Lung microvascular endothelial cell (primary cell): Measurements from ENCODE around the gene ANKRA2. TPM values are rescaled to one million over a fixed set of nuclear protein-coding genes. Genes with fewer than 3 reads are reported as not detected.
A peak's percentile ranks its signal among the peaks of the same experiment; 100 is the strongest.

ENCODE experiments used
- DNase-seq, 2 donors: peaks; one replicate each; pipeline versions ENCODE4 v3.0.0 to v3.0.0-alpha.2; 2010; ENCODE audit warnings: low read depth in 2 of 2
- total RNA-seq: library from RNA; depleted of rRNA; stranded (reverse); fragments of >200 nt; gene quantifications from 2 replicates; pipeline ENCODE4 v1.2.1, GENCODE V29; 2014

The ANKRA2 gene, protein sequence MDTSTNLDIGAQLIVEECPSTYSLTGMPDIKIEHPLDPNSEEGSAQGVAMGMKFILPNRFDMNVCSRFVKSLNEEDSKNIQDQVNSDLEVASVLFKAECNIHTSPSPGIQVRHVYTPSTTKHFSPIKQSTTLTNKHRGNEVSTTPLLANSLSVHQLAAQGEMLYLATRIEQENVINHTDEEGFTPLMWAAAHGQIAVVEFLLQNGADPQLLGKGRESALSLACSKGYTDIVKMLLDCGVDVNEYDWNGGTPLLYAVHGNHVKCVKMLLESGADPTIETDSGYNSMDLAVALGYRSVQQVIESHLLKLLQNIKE
- 11.3 TPM in 2 replicates for total RNA-seq

DNA sequence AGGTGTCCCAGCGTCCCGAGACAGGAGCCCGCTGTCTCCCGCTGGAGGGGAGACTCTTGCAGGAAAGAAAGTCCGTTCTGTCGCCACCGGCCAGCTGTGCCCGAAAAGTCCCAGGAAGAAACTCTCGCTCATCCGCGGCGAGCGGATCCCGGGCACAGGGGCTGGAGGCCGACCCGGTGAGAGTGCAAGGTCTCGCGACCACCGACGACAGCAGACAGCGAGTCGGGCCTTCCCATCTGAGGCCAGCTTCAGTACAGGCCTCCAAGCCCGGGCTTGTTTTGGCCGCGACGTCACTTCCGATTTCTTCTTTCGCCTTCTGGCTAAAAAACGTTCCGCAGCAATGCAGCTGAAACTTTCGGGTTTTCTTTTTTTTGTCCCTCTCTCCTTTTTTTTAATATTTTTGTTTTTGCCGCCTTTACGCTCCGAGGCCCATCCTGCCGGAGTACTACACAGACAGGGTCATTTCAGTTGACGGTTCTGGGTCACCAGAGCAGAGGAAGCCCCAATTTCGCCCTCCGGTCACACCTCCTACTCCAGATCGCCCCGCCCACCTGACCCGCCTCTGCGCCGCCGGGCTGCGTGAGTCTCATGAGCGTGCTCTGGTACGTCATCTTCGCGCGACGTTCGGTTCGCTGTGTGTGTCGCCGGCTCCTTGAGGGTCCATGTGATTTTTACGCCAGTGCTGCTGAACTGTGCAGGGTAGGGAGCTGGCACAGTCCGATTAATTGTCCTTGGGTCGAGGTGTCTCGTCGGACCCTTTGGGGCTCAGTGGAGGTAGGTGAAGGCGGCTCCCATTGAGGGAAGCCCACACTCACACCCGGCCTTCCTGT is at the start of gene ANKRA2, which contains the start of gene UTP15:
Gene ANKRA2, minus strand, starts transcription at position 501 of the 830 bp plus-strand sequence. CDS start 2,758 bp downstream, outside the sequence.
Gene UTP15, plus strand, starts transcription at position 605 of the 830 bp plus-strand sequence. CDS start 1,602 bp downstream, outside the sequence.
- DNase-seq = peak; percentile 99

DNA sequence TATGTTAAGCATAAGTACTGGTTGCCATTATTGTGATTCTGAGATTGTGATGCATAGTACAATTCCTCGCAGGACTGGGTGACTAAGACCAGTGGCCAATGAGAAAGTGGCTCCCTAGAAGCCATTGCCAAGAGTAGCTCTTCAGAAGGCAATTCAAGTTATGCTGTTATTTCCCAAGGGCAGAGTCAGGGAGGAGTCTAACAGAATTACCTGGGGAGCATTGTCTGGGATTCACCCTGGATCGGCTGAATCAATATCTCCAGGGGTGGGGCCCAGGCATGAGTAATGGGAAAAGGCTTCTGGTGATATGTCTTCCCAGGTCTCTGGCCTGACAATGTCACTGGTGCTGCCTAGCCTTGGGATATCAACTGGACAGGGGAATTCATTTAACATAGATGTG is 49.6 kb upstream of the ANKRA2 start:
- no peak for DNase-seq

DNA sequence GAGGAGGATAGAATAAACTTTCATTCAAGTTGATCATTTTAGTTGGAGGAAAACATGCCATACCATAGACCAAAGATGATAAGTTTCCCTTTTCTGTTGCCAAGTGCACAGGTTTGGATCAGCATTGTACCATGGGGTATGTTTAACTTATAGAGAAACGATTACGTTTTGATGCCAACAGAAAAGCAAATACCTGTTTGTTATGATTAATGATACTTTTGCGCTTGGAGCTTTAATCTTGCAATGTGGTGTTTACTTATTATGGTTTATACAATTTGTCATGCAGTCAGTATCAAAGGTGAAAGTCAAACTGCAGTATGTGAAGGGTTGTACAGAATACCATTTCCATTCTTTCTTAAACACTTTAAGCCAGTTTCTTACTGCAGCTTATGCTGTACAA is 47.4 kb upstream of the ANKRA2 start:
- DNase-seq = no peak

DNA sequence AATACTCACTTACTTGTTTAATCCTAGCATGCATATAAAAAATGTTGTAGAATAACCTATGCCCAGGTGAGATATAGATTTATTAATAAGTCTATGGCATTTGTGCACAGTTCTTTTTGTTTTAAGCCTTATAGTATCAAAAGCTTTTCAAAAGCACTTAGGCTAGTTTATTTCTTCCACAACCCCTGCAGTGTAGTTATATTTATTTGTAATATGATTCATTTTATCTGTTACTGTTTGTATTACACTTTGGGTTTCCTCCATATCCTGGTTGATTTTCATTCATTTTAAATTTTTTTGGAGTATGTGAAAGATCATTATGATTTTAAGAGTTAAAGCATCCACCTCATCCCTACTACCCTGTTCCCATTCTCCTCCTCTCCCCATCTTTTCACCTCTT is 41.8 kb upstream of the ANKRA2 start:
- no peak for DNase-seq

DNA sequence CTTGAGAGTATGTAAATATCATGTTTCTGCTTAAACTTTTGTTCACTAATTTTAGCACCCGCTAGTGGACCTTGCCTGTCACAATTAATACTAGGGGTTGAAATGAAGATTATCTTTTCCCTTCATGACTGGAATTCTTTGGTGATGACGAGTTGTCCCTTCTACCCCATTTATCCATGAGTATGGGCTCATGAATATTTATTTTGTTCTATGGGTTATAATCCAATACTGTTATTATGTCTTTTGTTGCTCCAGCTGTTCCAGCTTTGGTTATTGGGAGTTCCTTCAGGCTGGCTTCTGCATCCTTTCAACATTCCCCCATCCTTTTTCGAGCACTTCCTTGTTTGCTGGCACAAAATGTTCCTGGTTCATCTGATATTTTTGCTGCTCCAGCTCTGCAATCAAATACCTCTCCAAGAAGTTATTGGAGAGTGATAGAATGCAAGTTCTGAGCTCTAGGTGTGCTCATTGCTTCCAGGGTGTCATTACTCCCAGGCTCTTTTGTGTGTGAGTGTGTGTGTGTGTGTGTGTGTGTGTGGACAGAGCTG is 40.8 kb upstream of the ANKRA2 start:
- DNase-seq = no peak

DNA sequence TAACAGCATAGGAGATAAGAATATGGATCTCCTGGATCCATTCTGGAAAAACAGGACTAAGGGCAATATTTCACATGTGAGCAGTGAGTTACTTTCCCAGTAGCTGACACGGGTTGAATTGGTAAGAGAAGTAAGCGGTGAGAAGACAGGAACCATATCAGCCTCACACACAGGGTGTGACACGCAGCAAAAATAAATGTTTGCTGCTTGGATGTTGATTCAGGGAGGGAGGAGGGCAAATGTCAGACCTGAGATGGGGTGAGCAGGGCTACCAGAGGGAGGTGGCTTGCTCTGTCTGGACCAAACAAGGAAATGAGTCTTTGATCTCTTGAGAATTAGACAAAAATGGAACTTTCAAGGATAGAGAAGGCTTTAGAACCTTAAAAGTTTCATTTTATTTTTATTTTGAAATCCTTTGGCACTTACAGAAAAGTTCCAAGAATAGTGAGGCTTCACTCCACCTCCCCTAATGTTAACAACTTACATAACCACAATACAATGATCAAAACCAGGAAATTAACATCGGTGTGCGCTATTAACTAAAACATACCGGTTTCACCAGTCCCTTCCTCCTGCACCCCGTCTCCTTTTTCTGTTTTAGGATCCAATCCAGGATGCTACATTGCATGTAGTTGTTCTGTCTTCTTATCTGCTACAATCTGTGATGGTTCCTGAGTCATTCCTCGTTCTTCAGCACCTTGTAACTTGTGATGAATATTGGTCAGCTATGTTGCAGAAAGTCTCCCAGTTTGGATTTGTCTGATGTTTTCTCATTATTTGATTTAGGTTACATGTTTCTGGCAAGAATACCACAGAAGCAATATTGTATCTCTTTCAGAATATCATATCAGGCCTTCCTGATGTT is 40.0 kb upstream of the ANKRA2 start:
- DNase-seq = peak; percentile 22 to 57

DNA sequence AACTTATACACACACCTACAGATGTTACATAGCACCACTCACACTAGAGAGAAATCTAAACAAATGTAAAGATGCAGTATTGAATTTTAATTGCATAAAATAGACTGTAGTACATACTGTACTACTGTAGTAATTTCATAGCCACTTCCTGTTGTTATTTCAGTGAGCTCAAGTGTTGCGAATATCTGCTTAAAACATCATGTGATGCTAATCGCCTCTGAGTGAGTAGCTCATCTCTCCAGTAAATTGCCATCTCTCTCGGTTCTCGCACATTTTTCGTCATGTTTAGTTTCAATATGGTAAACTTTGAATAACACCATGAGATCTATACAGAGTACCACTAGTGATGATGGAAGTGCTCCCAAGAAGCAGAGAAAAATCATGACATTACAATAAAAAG is 38.6 kb upstream of the ANKRA2 start:
- DNase-seq = peak in 1 of 2 donors; percentile 60

DNA sequence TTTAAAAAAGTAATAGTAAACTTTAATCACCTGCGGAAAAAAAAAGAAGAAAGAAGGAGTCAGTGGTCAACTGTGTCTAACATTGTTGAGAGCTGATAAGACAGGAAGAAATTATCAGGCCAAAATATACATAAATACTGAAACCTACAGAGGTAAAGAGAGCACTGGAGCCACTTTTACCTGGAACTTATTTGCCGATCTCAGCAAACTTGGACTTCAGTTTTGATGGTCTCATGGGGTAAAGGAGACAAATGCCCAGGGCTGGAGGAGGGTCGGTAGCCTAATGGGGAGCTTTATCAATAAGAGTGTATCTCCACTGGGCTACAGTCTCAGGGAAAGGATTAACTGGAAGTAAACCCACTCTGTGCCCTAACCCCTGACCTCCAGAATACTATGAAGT is 33.9 kb upstream of the ANKRA2 start:
- DNase-seq = no peak

DNA sequence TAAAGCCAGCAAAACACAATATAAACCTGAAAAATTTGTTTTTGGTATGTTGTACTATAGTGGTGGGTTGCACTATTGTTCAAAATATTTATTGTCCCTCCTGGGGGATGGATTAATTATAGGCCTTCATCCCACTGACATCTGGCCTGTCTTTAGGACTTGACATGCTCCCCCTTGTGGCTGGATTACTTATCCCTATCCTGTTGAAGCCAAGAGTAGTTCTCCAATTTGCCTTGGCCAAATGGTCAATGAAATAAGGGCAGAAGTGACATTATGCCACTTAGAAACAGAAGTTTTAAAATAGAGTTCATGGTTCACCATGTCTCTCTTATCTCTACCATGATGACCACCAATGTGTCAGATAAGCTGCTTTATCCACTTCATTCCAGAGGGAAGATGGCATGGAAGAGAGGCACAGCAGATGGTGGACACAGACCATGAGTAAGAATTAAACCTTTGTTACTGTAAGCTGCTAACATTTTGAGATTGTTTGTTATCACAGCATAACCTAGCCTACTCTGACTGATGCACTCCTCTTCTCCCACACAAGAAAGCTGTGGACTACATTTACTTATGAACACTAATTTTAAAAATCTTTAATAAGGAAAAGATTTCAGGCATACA is 31.4 kb upstream of the ANKRA2 start:
- DNase-seq = peak; percentile 51 to 65

DNA sequence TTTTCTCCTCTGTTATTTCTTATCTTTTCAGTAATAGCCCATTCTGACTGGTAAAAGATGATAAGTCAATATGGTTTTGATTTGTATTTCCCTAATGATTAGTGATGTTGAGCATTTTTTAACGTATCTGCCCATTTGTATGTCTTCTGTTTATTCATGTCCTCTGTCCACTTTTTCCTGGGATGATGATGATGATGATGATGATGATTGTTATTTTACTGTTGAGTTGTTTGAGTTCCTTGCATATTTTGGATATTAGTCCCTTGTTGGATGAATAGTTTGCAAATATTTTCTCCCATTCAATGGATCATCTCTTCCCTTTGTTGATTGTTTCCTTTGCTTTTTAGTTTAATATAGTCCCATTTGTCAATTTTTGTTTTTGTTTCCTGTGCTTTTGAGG is 27.1 kb upstream of the ANKRA2 start:
- no peak for DNase-seq

DNA sequence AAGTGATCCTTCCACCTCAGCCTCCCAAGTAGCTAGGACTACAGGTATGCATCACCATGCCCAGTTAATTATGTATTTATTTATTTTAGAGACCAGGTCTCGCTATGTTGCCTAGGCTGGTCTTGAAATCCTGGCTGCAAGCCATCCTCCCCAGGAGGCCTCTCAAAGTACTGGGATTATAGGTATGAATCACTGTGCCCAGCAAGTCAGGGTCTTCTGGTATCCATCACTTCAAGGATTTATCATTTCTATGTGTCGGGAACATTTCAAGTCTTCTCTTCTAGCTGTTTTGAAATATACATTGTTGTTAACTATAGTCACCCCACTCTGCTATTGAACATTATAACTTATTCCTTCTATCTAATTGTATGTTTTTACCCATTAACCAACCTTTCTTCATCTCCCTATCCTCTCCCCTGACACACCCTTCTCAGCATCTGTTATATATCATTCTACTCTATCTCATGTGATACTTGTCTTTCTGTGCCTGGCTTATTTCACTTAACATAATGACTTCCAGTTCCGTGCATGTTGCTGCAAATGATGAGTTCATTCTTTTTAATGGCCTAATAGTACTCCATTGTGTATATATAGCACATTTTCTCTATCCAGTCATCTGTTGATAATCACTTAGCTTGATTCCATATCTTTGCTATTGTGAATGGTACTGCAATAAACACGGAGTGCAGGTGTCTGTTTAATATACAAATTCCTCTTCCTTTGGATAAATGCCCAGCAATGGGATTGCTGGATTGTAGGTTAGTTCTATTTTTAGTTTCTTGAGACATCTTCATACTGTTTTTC is 26.5 kb upstream of the ANKRA2 start:
- peak in 1 of 2 donors; percentile 39 for DNase-seq

DNA sequence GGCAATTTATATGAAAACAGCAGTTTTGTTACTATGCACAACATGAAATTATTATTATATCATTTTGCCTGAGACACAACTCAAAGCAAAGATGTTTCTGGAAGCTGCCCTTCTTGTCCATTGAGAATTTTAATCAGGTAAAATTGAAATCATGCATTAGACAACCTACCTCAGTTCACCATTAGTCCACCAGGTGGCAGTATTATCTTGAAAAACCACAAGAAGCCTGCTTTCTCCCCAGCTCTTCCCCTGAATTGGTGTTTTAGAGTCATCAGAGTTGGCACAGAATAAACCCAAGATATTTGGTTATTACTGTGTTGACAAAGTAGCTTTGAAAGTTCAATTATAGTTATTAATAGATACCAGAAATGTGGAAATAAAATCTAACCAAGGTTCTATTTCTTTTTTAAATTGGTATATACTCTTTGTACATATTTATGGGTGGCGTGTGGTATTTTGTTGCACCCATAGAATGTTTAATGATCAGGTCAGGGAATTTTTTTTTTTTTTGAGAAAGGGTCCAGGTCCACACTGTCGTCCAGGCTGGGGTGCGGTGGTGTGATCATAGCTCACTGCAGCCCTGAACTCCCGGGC is 25.8 kb upstream of the ANKRA2 start:
- DNase-seq = peak; percentile 88 to 92

DNA sequence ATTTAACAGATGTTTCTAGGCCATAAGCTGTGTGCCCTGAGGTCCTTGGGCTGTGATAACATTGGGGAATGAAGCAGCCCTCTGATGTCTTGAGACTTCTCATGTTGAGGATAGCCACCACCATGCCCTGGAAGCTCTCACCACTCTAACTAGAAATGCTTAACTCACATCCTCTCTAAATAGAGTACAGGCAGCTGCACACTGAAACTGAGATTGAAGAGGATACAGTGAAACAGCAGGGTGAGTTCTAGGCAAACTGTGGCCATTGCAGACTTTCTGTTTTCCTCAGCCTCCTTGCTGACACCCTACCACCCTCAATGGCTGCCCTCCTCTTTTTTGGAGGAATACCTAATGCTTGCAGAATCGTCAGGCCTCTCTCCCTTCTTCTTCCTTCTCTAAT is 22.5 kb upstream of the ANKRA2 start:
- no peak for DNase-seq

DNA sequence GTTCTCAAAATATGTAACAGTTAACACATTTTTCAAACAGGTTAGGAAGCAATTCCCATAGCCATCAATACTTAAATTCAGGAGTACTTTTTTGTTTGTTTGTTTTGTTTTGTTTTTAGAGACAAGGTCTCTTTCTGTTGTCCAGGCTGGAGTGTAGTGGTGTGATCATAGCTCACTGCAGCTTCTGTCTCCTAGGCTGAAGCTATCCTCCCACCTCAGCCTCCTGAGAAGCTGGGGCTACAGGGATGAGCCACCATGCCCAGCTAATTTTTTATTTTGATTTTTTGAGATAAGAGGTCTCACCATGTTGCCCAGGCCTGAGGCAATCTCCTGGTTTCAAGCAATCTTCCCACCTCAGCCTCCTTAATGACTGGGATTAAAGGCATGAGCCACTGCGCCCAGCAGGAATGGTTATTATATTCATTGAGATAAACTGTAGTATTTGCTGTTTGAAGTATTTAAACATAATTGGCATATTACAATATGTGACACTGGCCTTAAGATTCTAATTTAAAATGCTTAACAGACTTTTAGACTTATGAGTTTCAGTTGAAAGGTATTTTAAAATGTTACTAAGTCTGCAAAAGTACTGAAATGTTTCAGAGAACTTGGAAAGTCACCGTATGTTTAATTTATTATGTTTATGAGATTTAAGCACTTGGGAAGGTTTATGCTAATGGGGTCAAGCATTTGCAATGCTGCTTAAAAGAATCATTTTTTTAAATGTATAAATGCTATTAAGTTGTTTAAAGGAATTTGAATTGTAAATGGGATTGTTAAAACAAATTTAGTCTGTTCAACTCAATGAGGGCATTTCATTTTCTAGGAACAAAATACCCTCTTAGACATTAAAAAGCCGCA is 17.1 kb upstream of the ANKRA2 start:
- no peak for DNase-seq

DNA sequence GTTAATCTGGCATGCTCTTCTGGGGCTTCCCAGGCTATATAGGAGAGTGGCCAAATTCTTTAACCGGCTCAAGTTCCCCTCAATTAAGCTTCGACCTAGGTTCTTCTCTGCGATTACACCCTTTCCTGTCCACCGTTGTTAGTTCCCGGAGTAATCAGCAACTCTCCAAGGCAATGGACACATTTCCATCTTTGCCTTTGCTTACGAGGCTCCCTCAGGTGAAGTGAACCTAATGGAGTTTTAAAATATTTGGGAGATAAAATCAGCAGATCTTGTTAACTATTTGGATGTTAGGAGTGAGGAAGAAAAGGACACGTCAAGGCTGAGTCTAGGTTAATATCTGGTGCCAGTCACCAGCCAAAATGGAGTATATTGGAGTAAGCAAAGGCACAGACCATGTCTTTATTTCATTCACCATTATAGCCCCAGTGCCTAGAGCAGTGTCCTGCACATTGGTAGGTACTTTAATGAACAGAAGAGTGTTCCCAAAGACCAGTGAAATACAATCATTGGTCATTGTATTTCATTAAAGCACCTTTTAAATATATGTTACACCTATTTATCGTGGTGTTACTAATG is 619 bp upstream of the ANKRA2 start:
- no peak for DNase-seq

DNA sequence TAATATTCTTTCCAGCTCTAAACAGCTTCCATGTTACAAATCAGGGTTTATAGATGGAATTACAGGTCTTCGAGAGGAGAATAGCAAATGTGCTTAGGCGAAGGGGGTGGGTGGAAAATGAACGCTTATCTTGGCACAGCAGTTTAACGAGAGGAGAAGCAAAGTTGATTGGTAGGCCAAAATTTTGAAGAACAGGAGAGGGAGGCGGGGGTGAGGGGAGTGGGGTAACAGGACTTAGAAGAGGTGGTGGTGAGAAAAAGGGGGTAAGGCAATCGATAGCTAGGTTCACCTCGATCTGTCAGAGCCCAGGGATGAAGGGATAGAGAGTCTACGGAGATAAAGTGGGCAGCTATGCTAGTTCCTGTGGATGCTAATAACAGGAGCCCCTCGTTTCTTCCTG is 764 bp downstream of the ANKRA2 start:
- DNase-seq = peak; percentile 29 to 61

DNA sequence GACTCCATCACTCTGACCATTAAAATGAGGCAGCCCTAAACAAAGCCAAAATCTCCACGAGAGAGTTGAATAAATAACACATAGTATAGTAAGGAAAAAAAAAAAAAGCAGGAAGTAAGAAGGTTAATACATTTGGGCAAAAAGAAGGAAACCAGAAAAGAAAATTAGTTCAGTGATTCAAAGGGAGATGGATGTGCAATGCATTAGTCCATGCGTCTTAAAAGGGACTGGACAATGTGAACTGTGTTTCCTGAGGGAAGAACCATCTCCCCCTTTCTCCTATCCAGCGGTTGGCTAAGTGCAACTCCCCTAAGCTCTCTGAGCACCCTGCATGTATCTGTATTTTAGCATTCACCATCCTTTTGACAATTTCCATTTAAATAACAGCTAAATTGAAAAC is 1.4 kb downstream of the ANKRA2 start:
- peak in 1 of 2 donors; percentile 27 for DNase-seq

DNA sequence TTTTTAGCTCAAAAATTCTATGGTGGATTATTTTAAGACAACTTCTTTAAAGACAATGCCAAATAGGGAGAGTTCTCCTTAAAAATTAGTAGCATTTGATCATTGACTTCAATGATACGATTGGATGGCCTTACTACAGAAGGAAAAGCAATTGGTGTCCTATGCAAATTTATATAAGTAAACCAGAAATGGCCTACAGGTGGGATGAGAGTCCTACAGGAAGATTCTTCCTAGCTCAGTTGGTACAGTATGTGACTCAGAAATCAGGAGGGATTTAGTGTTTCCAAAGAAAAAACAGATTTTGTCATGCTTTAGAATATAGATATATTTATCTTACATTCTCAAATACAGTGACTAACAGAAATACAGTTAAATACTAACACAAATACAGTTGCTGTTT is 6.5 kb downstream of the ANKRA2 start:
- DNase-seq = peak in 1 of 2 donors; percentile 19
